WTC11 (cell line): Measurements from ENCODE around the gene KLHL25. TPM values are rescaled to one million over a fixed set of nuclear protein-coding genes. Genes with fewer than 3 reads are reported as not detected.

ENCODE experiments used
- ATAC-seq: fragments of 200-7000 bp; cut with Tn5 transposase; 2 replicates; pipeline ENCODE4 v1.10.0; 2021; ENCODE audit warnings: mild to moderate bottlenecking, moderate library complexity
- CTCF ChIA-PET: fragments of 300-600 bp; sonication (Branson Sonifier 250); formaldehyde crosslinking; loops from one replicate; lab custom pipeline; 2021; ENCODE audit warnings: antibody characterized with exemption; lab: Charles Lee
- POLR2A ChIA-PET: fragments of 350-600 bp; sonication (Branson Sonifier 250); formaldehyde crosslinking; loops from one replicate; lab custom pipeline; 2021; ENCODE audit warnings: antibody characterized with exemption; lab: Charles Lee
- DNase-seq: peaks from one replicate; pipeline ENCODE4 v3.0.0; 2021; ENCODE audit warnings: low spot score
- H3K27ac Mint-ChIP-seq: 2 replicates; pipeline ENCODE4 v1.8.0; 2021; ENCODE audit warnings: mixed read lengths
- H3K27me3 Mint-ChIP-seq: 2 replicates; pipeline ENCODE4 v1.8.0; 2021; ENCODE audit warnings: low read depth, mild to moderate bottlenecking, moderate library complexity, mixed read lengths
- H3K36me3 Mint-ChIP-seq: 2 replicates; pipeline ENCODE4 v1.8.0; 2021; ENCODE audit warnings: mixed read lengths
- H3K4me1 Mint-ChIP-seq: 2 replicates; pipeline ENCODE4 v1.8.0; 2022; ENCODE audit warnings: mixed read lengths
- H3K4me3 Mint-ChIP-seq: 2 replicates; pipeline ENCODE4 v1.8.0; 2021; ENCODE audit warnings: mild to moderate bottlenecking, moderate library complexity, mixed read lengths
- H3K9me3 Mint-ChIP-seq: 2 replicates; pipeline ENCODE4 v1.8.0; 2021; ENCODE audit warnings: mixed read lengths
- ATF1 ChIP-seq: sonication (generic); formaldehyde crosslinking; IDR thresholded peaks from 2 replicates; pipeline ENCODE4 v1.8.1; 2023; ENCODE audit warnings: mild to moderate bottlenecking, moderate library complexity, missing genetic modification reagents
- ATF3 ChIP-seq: sonication (generic); formaldehyde crosslinking; conservative IDR thresholded peaks from 2 replicates; pipeline ENCODE4 v1.8.1; 2022; ENCODE audit warnings: mild to moderate bottlenecking, missing genetic modification reagents
- CREM ChIP-seq: sonication (generic); formaldehyde crosslinking; IDR thresholded peaks from 2 replicates; pipeline ENCODE4 v1.8.1; 2022; ENCODE audit warnings: mild to moderate bottlenecking, missing genetic modification reagents, moderate library complexity
- EMX1 ChIP-seq: fragments of 250-450 bp; sonication (Bioruptor Pico); IDR thresholded peaks from 2 replicates; pipeline ENCODE4 v1.8.0; 2021; ENCODE audit warnings: mild to moderate bottlenecking
- ETV6 ChIP-seq: sonication (generic); formaldehyde crosslinking; IDR thresholded peaks from 2 replicates; pipeline ENCODE4 v1.8.1; 2022; ENCODE audit warnings: mild to moderate bottlenecking, missing genetic modification reagents
- FOXK1 ChIP-seq: sonication (generic); formaldehyde crosslinking; IDR thresholded peaks from 2 replicates; pipeline ENCODE4 v1.8.0; 2022; ENCODE audit warnings: mild to moderate bottlenecking, moderate library complexity, missing genetic modification reagents
- GABPB1 ChIP-seq: sonication (generic); formaldehyde crosslinking; IDR thresholded peaks from 2 replicates; pipeline ENCODE4 v1.8.1; 2023; ENCODE audit warnings: mild to moderate bottlenecking, missing genetic modification reagents
- GTF2I ChIP-seq: fragments of 250-450 bp; sonication (Bioruptor Pico); conservative IDR thresholded peaks from 2 replicates; pipeline ENCODE4 v1.4.0; 2021; ENCODE audit warnings: mild to moderate bottlenecking
- JAZF1 ChIP-seq: fragments of 250-450 bp; sonication (Bioruptor Pico); IDR thresholded peaks from 2 replicates; pipeline ENCODE4 v1.9.0; 2021; ENCODE audit warnings: moderate library complexity, mild to moderate bottlenecking, inconsistent platforms
- MAX ChIP-seq: sonication (generic); formaldehyde crosslinking; IDR thresholded peaks from 2 replicates; pipeline ENCODE4 v1.8.0; 2022; ENCODE audit warnings: mild to moderate bottlenecking, missing genetic modification reagents
- MLX ChIP-seq: sonication (generic); formaldehyde crosslinking; IDR thresholded peaks from 2 replicates; pipeline ENCODE4 v1.8.1; 2023; ENCODE audit warnings: mild to moderate bottlenecking, missing genetic modification reagents, moderate library complexity
- MXD4 ChIP-seq: fragments of 250-450 bp; sonication (Bioruptor Pico); IDR thresholded peaks from 2 replicates; pipeline ENCODE4 v1.8.0; 2021; ENCODE audit warnings: mild to moderate bottlenecking, moderate library complexity, borderline replicate concordance
- OVOL2 ChIP-seq: fragments of 250-450 bp; sonication (Bioruptor Pico); IDR thresholded peaks from 2 replicates; pipeline ENCODE4 v1.9.0; 2021; ENCODE audit warnings: mild to moderate bottlenecking, borderline replicate concordance
- PREB ChIP-seq: sonication (generic); formaldehyde crosslinking; IDR thresholded peaks from 2 replicates; pipeline ENCODE4 v1.8.1; 2022; ENCODE audit warnings: mild to moderate bottlenecking, missing genetic modification reagents, moderate library complexity, borderline replicate concordance
- USF1 ChIP-seq: sonication (generic); formaldehyde crosslinking; IDR thresholded peaks from 2 replicates; pipeline ENCODE4 v1.8.0; 2022; ENCODE audit warnings: mild to moderate bottlenecking, missing genetic modification reagents
- USF2 ChIP-seq: sonication (generic); formaldehyde crosslinking; IDR thresholded peaks from 2 replicates; pipeline ENCODE4 v1.8.1; 2023; ENCODE audit warnings: mild to moderate bottlenecking, missing genetic modification reagents, moderate library complexity
- ZBTB43 ChIP-seq: sonication (generic); formaldehyde crosslinking; IDR thresholded peaks from 2 replicates; pipeline ENCODE4 v1.8.1; 2023; ENCODE audit warnings: mild to moderate bottlenecking, missing genetic modification reagents
- ZMAT4 ChIP-seq: fragments of 250-450 bp; sonication (Bioruptor Pico); IDR thresholded peaks from 2 replicates; pipeline ENCODE4 v1.9.0; 2021; ENCODE audit warnings: mild to moderate bottlenecking
- ZNF121 ChIP-seq: sonication (generic); formaldehyde crosslinking; IDR thresholded peaks from 2 replicates; pipeline ENCODE4 v1.8.0; 2023; ENCODE audit warnings: missing genetic modification reagents
- ZNF232 ChIP-seq: sonication (generic); formaldehyde crosslinking; IDR thresholded peaks from 2 replicates; pipeline ENCODE4 v1.8.0; 2022; ENCODE audit warnings: mild to moderate bottlenecking, missing genetic modification reagents
- ZNF512 ChIP-seq: sonication (generic); formaldehyde crosslinking; IDR thresholded peaks from 2 replicates; pipeline ENCODE4 v1.8.1; 2022; ENCODE audit warnings: missing genetic modification reagents, borderline replicate concordance
- total RNA-seq: library from RNA; stranded (reverse); gene quantifications from 3 replicates; pipeline ENCODE4 v1.2.3, GENCODE V29; 2021

KLHL25 gene
- total RNA-seq, 1 experiment from 2014 or later, result 14.1 TPM

- no peak overlapping the region for H3K4me3 Mint-ChIP-seq
- CTCF ChIA-PET, result no interaction called here
- no peak for ATAC-seq
- H3K36me3 Mint-ChIP-seq, result peaks cover 69% of the 10 kb centered on the region
- no peaks in the 10 kb centered on the region for H3K4me1 Mint-ChIP-seq
- POLR2A ChIA-PET, result no interaction called here
- H3K9me3 Mint-ChIP-seq, result peaks cover 20% of the 10 kb centered on the region
- no peak for TF ChIP-seq FOXK1
- no peak for TF ChIP-seq ZNF512 (CRISPR knock-in tag)
- no peak for TF ChIP-seq EMX1 (CRISPR knock-in tag)
- no peak for TF ChIP-seq PREB (CRISPR knock-in tag)
- TF ChIP-seq MXD4 (CRISPR knock-in tag), result no peak
- TF ChIP-seq CREM (CRISPR knock-in tag), result no peak
- TF ChIP-seq ZNF232, result no peak
- TF ChIP-seq GABPB1, result no peak
- no peak for TF ChIP-seq ZMAT4
- TF ChIP-seq ZBTB43 (CRISPR knock-in tag), result no peak
- TF ChIP-seq JAZF1 (CRISPR knock-in tag), result no peak
- no peak for TF ChIP-seq OVOL2 (CRISPR knock-in tag)
- TF ChIP-seq MAX, result no peak
- TF ChIP-seq USF2 (CRISPR knock-in tag), result no peak
- no peak for TF ChIP-seq USF1 (CRISPR knock-in tag)
- no peak for TF ChIP-seq ZNF121
- TF ChIP-seq MLX (CRISPR knock-in tag), result no peak
- DNase-seq, result no peak
- H3K27ac Mint-ChIP-seq, result no peak overlapping the region
- H3K27me3 Mint-ChIP-seq, result peaks cover 2% of the 10 kb centered on the region
Observed at GRCh38 chr15:85733416-85733815, 61.3 kb downstream of the KLHL25 start.

GRCh38 chr15:85730001-85730820 lies 64.5 kb downstream of the KLHL25 start:
- POLR2A ChIA-PET, result no interaction called here
- no peak for DNase-seq
- H3K27me3 Mint-ChIP-seq, result peaks cover 2% of the 10 kb centered on the region
- no peaks in the 10 kb centered on the region for H3K4me1 Mint-ChIP-seq
- peak overlapping the region; percentile 5; the same call in 1 of the 2 replicates for H3K27ac Mint-ChIP-seq
- TF ChIP-seq ETV6 (CRISPR knock-in tag), result no peak
- TF ChIP-seq ATF3 (CRISPR knock-in tag), result no peak
- TF ChIP-seq ATF1, result no peak
- no peak for TF ChIP-seq GTF2I
- peaks cover 20% of the 10 kb centered on the region for H3K9me3 Mint-ChIP-seq
- ATAC-seq, result peak; percentile 87
- CTCF ChIA-PET, result interaction anchor here (0.8 to 2.4 kb wide), 8 partner anchors 11 to 399 kb away, joined by 3 to 28 read pairs (median 4); no protein-coding TSS in a partner anchor
- H3K4me3 Mint-ChIP-seq, result no peak overlapping the region
- H3K36me3 Mint-ChIP-seq, result peaks cover 57% of the 10 kb centered on the region
